ENCODE data around the gene ZNF512. TPM values are rescaled to one million over a fixed set of nuclear protein-coding genes. Genes with fewer than 3 reads are reported as not detected.

Gene ZNF512
- total and polyA plus RNA-seq, 9 of the 15 experiments (the other 6 are each of a cell fraction or from before 2014, with no cell fraction given), result 24.7 to 101 (median 65.9) TPM

GRCh38 chr2:27663285-27664153 lies 80.7 kb downstream of the ZNF512 start, which contains the start of the genes SLC4A1AP and SUPT7L (continued):
- TF ChIP-seq NR3C1 (CRISPR knock-in tag; IDR thresholded peaks at IDR 0.05), result no peak
- TF ChIP-seq TRIM28 (IDR thresholded peaks at IDR 0.05), result peak; percentile 91
- TF ChIP-seq BRCA1 (IDR thresholded peaks at IDR 0.05), result no peak
- TF ChIP-seq BRCA1 (CRISPR knock-in tag; IDR thresholded peaks at IDR 0.05), result no peak
- TF ChIP-seq TARDBP (IDR thresholded peaks at IDR 0.05), result peak; percentile 86
- TF ChIP-seq ERF (CRISPR knock-in tag; IDR thresholded peaks at IDR 0.05), result no peak
- no peak for TF ChIP-seq POLR3A (IDR thresholded peaks at IDR 0.05; ENCODE audit: borderline replicate concordance, extremely low read depth, insufficient read depth, insufficient read length)
- no peak for TF ChIP-seq ZNF140 (CRISPR knock-in tag; IDR thresholded peaks at IDR 0.05)
- no peak for TF ChIP-seq ZNF696 (CRISPR knock-in tag; conservative IDR thresholded peaks at IDR 0.05)
- 0 out of 2 replicates have a peak, but pooled peaks have one; percentile 28 for TF ChIP-seq ZNF3 (CRISPR knock-in tag; IDR thresholded peaks at IDR 0.05)
- TF ChIP-seq YY1 (IDR thresholded peaks at IDR 0.05; ENCODE audit: borderline replicate concordance in 1 of 3, control insufficient read depth in 1 of 3, extremely low read depth in 1 of 3, insufficient read depth in 3 of 3, insufficient read length in 1 of 3, insufficient replicate concordance in 2 of 3, low read depth in 1 of 3, low read length in 2 of 3), result peak; percentile 64 to 94 (median 88)
- TF ChIP-seq ZSCAN29 (IDR thresholded peaks at IDR 0.05), result peak; percentile 77
- TF ChIP-seq, protein P1, sequence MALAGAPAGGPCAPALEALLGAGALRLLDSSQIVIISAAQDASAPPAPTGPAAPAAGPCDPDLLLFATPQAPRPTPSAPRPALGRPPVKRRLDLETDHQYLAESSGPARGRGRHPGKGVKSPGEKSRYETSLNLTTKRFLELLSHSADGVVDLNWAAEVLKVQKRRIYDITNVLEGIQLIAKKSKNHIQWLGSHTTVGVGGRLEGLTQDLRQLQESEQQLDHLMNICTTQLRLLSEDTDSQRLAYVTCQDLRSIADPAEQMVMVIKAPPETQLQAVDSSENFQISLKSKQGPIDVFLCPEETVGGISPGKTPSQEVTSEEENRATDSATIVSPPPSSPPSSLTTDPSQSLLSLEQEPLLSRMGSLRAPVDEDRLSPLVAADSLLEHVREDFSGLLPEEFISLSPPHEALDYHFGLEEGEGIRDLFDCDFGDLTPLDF (CRISPR knock-in tag; IDR thresholded peaks at IDR 0.05), result no peak
- no peak for TF ChIP-seq JUN (IDR thresholded peaks at IDR 0.05; ENCODE audit: borderline replicate concordance, low read depth, low read length)
- no peak for TF ChIP-seq JUN (CRISPR knock-in tag; IDR thresholded peaks at IDR 0.05; ENCODE audit: borderline replicate concordance)
- no peak for TF ChIP-seq ZNF224 (CRISPR knock-in tag; IDR thresholded peaks at IDR 0.05)
- TF ChIP-seq MED1 (CRISPR knock-in tag; IDR thresholded peaks at IDR 0.05; ENCODE audit: borderline replicate concordance), result no peak
- no peak for TF ChIP-seq EZH2 (IDR thresholded peaks at IDR 0.05; ENCODE audit: borderline replicate concordance, low read depth, low read length)
- no peak for TF ChIP-seq JUND (IDR thresholded peaks at IDR 0.05; ENCODE audit: borderline replicate concordance, low read depth, low read length)
- peak; percentile 87; the same call in 2 of the 3 replicates for TF ChIP-seq JUND (tag; IDR thresholded peaks at IDR 0.05; ENCODE audit: borderline replicate concordance, low read depth, low read length)
- TF ChIP-seq CREB5 (CRISPR knock-in tag; IDR thresholded peaks at IDR 0.05), result no peak
- TF ChIP-seq ZNF79 (CRISPR knock-in tag; IDR thresholded peaks at IDR 0.05; ENCODE audit: low read depth), result no peak
- peak; percentile 93 for TF ChIP-seq CREB3L1 (IDR thresholded peaks at IDR 0.05; ENCODE audit: borderline replicate concordance, low read depth)
- TF ChIP-seq POLR2AphosphoS2 (IDR thresholded peaks at IDR 0.05; ENCODE audit: low read length), result no peak
- no peak for TF ChIP-seq STAG1 (CRISPR knock-in tag; IDR thresholded peaks at IDR 0.05; ENCODE audit: borderline replicate concordance)
- peak; percentile 96 for TF ChIP-seq GTF2E2 (tag; IDR thresholded peaks at IDR 0.05)

All from K562 (cell line).